HL-60 (cell line): ENCODE data around the gene FASN.

ENCODE experiments used
- DNase-seq, 2 experiments: peaks; one replicate each; pipeline ENCODE4 v3.0.0-alpha.2; 2010 to 2020; ENCODE audit warnings: low read depth in 1 of 2, low spot score in 1 of 2
- H3K27ac ChIP-seq: fragments of 250-450 bp; sonication (Bioruptor Pico); replicated peaks from 2 replicates; pipeline ENCODE4 v1.5.1; 2020; ENCODE audit warnings: mild to moderate bottlenecking, moderate library complexity
- H3K27me3 ChIP-seq: fragments of 250-450 bp; sonication (Bioruptor Pico); 2 replicates; pipeline ENCODE4 v1.5.1; 2021; ENCODE audit warnings: mild to moderate bottlenecking, moderate library complexity; ENCODE audit not compliant: insufficient read depth, poor library complexity, severe bottlenecking
- H3K4me3 ChIP-seq: replicated peaks from 2 replicates; pipeline ENCODE4 v1.5.1; 2011; ENCODE audit warnings: mild to moderate bottlenecking, control low read depth, low read length; ENCODE audit not compliant: insufficient read depth
- CTCF ChIP-seq: IDR thresholded peaks from one replicate; pipeline ENCODE4 v1.5.1; 2011; ENCODE audit warnings: low read length, control low read depth, inconsistent platforms; ENCODE audit not compliant: insufficient read depth
- GABPA ChIP-seq: IDR thresholded peaks from 2 replicates; pipeline ENCODE4 v1.6.1; 2012; ENCODE audit warnings: low read depth
- POLR2AphosphoS5 ChIP-seq: IDR thresholded peaks from 2 replicates; pipeline ENCODE4 v1.6.1; 2012; ENCODE audit warnings: low read depth
- REST ChIP-seq: IDR thresholded peaks from 2 replicates; pipeline ENCODE4 v1.6.1; 2012; ENCODE audit warnings: low read depth; ENCODE audit not compliant: insufficient replicate concordance
- SPI1 ChIP-seq: IDR thresholded peaks from 2 replicates; pipeline ENCODE4 v1.6.1; 2012; ENCODE audit warnings: low read depth, mild to moderate bottlenecking, borderline replicate concordance

FASN gene

GRCh38 chr17:82056729-82057621 is 41.1 kb downstream of the FASN start:
- H3K27me3 ChIP-seq, result no peaks in the 10 kb centered on the region
- TF ChIP-seq REST, result no peak
- no peak for TF ChIP-seq SPI1
- TF ChIP-seq POLR2AphosphoS5, result peak; percentile 57
- no peak for TF ChIP-seq CTCF
- H3K27ac ChIP-seq, result no peak overlapping the region
- no peak overlapping the region for H3K4me3 ChIP-seq
- no peak for DNase-seq

GRCh38 chr17:82055965-82056728 is 41.9 kb downstream of the FASN start:
- H3K27me3 ChIP-seq, result no peaks in the 10 kb centered on the region
- no peak overlapping the region for H3K27ac ChIP-seq
- H3K4me3 ChIP-seq, result no peak overlapping the region
- no peak for DNase-seq
- TF ChIP-seq POLR2AphosphoS5, result peak; percentile 6; the same call in 1 of the 2 replicates
- no peak for TF ChIP-seq GABPA

- H3K27me3 ChIP-seq, result no peaks in the 10 kb centered on the region
- no peak for DNase-seq
- TF ChIP-seq POLR2AphosphoS5 (0 out of 2 replicates have a peak, but pooled peaks have one; percentile 13), SPI1 (no peak), REST (no peak)
- no peak overlapping the region for H3K4me3 ChIP-seq
- no peak overlapping the region for H3K27ac ChIP-seq
Measured at GRCh38 chr17:82055023-82055964, 42.7 kb downstream of the FASN start.

- no peak for DNase-seq
- no peaks in the 10 kb centered on the region for H3K27me3 ChIP-seq
- H3K4me3 ChIP-seq, result no peak overlapping the region
- H3K27ac ChIP-seq, result no peak overlapping the region
- TF ChIP-seq REST (no peak), POLR2AphosphoS5 (no peak; the same call in 1 of the 2 replicates), SPI1 (no peak), GABPA (no peak), CTCF (no peak)
Measured at GRCh38 chr17:82054351-82055022, 43.5 kb downstream of the FASN start.
